ENCODE results near the gene CHRND. TPM values are rescaled to one million over a fixed set of nuclear protein-coding genes. Genes with fewer than 3 reads are reported as not detected.

The CHRND gene
- total RNA-seq, 1 donor from 2014 or later = not detected

GRCh38 chr2:232541195-232541960, 15.4 kb downstream of the CHRND start:
- peak; percentile 83 for DNase-seq (ENCODE audit: low spot score)

- peak; percentile 83 for DNase-seq (ENCODE audit: low spot score)
Measured at GRCh38 chr2:232541961-232542714, 16.2 kb downstream of the CHRND start.

GRCh38 chr2:232542715-232543467, 16.9 kb downstream of the CHRND start:
- peak; percentile 72 for DNase-seq (ENCODE audit: low spot score)

GRCh38 chr2:232543491-232543890, 17.5 kb downstream of the CHRND start:
- no peak for DNase-seq (ENCODE audit: low spot score)

- peak; percentile 84 for DNase-seq (ENCODE audit: low spot score)
Measured at GRCh38 chr2:232543928-232544631, 18.1 kb downstream of the CHRND start.

GRCh38 chr2:232544674-232545073, 18.7 kb downstream of the CHRND start:
- no peak for DNase-seq (ENCODE audit: low spot score)

GRCh38 chr2:232545511-232546375, 19.8 kb downstream of the CHRND start:
- no peak for DNase-seq (ENCODE audit: low spot score)

- no peak for DNase-seq (ENCODE audit: low spot score)
Measured at GRCh38 chr2:232547991-232548390, 22.0 kb downstream of the CHRND start.

GRCh38 chr2:232549655-232550353, 23.8 kb downstream of the CHRND start:
- peak; percentile 90 for DNase-seq (ENCODE audit: low spot score)

- DNase-seq (ENCODE audit: low spot score) = peak; percentile 99
Measured at GRCh38 chr2:232550354-232551249, 24.6 kb downstream of the CHRND start, which contains the start of the genes EIF4E2 and TIGD1. TSS of gene EIF4E2 (plus strand) at chr2:232550689. CDS start at chr2:232550725, 36 bp downstream. TSS of gene TIGD1 (minus strand) at chr2:232550557. CDS start at chr2:232549882, 675 bp downstream.

- no peak for DNase-seq (ENCODE audit: low spot score)
Measured at GRCh38 chr2:232551250-232551638, 25.3 kb downstream of the CHRND start.

GRCh38 chr2:232551776-232552175, 25.8 kb downstream of the CHRND start:
- DNase-seq (ENCODE audit: low spot score) = no peak

GRCh38 chr2:232556426-232556825, 30.5 kb downstream of the CHRND start:
- DNase-seq (ENCODE audit: low spot score) = no peak

- no peak for DNase-seq (ENCODE audit: low spot score)
Measured at GRCh38 chr2:232562515-232563151, 36.7 kb downstream of the CHRND start.

GRCh38 chr2:232563580-232563979, 37.6 kb downstream of the CHRND start:
- DNase-seq (ENCODE audit: low spot score) = no peak

- DNase-seq (ENCODE audit: low spot score) = no peak
Measured at GRCh38 chr2:232567721-232568120, 41.8 kb downstream of the CHRND start.

GRCh38 chr2:232568161-232568560, 42.2 kb downstream of the CHRND start:
- DNase-seq (ENCODE audit: low spot score) = no peak

GRCh38 chr2:232569541-232569940, 43.6 kb downstream of the CHRND start:
- DNase-seq (ENCODE audit: low spot score) = no peak
